Lower leg skin (tissue), 4 donors: ENCODE data around the gene UBAC2. TPM values are rescaled to one million over a fixed set of nuclear protein-coding genes. Genes with fewer than 3 reads are reported as not detected.
A peak's percentile ranks its signal among the peaks of the same experiment; 100 is the strongest.

Experiments
- DNase-seq, 2 donors: peaks; one replicate each; pipeline ENCODE4 v3.0.0-alpha.2; 2019; ENCODE audit warnings: low spot score in 2 of 2
- H3K4me3 ChIP-seq: fragments of 200-600 bp; sonication (generic); 2 replicates; pipeline ENCODE4 v1.5.1; 2017; ENCODE audit warnings: mild to moderate bottlenecking, low read depth; ENCODE audit not compliant: poor library complexity, severe bottlenecking
- POLR2A ChIP-seq, 2 donors: fragments of 450-650 bp; IDR thresholded peaks; one replicate each; pipeline ENCODE4 v1.6.1; 2016 to 2017; ENCODE audit warnings: antibody characterized with exemption in 2 of 2, mild to moderate bottlenecking in 1 of 2, moderate library complexity in 1 of 2
- WGBS, 2 donors: methylation state at CpG; one replicate each; pipeline ENCODE4 v1.1.5; 2018; 5-methylcytosine and 5-hydroxymethylcytosine counted together
- intact Hi-C: fragments of 100-400 bp; cut with DNase I; formaldehyde crosslinking; loops from one replicate; pipeline ENCODE4 v1.15.0; 2023; ENCODE audit warnings: low total_unique reads
- total RNA-seq, 4 donors: library from RNA; depleted of rRNA; stranded (reverse); fragments of >200 nt; gene quantifications; one replicate each; pipeline ENCODE4 v1.1.0, GENCODE V29; 2016
- TF ChIP-seq, protein P1 (sequence below), 3 donors: fragments of 450-650 bp; IDR thresholded peaks; one replicate each; pipeline ENCODE4 v1.5.1; 2016; ENCODE audit warnings: antibody characterized with exemption in 3 of 3, mild to moderate bottlenecking in 3 of 3, moderate library complexity in 2 of 3

Gene UBAC2
- total RNA-seq, 4 donors from 2014 or later = 94.8 to 125 (median 106) TPM

DNA sequence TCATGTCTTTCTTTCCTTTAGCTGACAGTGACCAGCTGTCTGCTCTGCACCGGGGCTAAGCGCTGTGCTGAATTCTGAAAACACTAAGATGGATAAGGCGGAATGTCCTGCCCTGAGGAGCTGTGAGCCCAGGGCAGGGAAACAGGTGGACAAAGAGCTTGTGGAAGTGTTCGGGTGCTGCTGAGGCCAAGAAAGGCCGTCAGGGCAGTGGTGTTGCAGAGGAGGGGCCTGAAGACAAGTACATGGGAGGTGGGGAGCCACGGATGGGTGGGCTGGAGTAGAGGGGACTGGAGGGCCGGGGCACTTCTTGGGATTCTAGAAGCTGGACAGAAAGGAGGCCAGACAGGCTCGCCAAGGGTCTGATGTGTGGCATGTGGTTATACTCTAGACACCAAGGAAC lies 172.8 kb downstream of the UBAC2 start:
- intact Hi-C loops = no loop called here
- DNase-seq = peak in 1 of 2 donors; percentile 61
- TF ChIP-seq, protein P1, sequence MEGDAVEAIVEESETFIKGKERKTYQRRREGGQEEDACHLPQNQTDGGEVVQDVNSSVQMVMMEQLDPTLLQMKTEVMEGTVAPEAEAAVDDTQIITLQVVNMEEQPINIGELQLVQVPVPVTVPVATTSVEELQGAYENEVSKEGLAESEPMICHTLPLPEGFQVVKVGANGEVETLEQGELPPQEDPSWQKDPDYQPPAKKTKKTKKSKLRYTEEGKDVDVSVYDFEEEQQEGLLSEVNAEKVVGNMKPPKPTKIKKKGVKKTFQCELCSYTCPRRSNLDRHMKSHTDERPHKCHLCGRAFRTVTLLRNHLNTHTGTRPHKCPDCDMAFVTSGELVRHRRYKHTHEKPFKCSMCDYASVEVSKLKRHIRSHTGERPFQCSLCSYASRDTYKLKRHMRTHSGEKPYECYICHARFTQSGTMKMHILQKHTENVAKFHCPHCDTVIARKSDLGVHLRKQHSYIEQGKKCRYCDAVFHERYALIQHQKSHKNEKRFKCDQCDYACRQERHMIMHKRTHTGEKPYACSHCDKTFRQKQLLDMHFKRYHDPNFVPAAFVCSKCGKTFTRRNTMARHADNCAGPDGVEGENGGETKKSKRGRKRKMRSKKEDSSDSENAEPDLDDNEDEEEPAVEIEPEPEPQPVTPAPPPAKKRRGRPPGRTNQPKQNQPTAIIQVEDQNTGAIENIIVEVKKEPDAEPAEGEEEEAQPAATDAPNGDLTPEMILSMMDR (IDR thresholded peaks at IDR 0.05) = no peak
- no peak for TF ChIP-seq POLR2A (IDR thresholded peaks at IDR 0.05)
- no peak overlapping the region for H3K4me3 ChIP-seq
- 88 to 91% methylated on average over 8 of the region's 8 CpGs for WGBS, 2 donors

DNA sequence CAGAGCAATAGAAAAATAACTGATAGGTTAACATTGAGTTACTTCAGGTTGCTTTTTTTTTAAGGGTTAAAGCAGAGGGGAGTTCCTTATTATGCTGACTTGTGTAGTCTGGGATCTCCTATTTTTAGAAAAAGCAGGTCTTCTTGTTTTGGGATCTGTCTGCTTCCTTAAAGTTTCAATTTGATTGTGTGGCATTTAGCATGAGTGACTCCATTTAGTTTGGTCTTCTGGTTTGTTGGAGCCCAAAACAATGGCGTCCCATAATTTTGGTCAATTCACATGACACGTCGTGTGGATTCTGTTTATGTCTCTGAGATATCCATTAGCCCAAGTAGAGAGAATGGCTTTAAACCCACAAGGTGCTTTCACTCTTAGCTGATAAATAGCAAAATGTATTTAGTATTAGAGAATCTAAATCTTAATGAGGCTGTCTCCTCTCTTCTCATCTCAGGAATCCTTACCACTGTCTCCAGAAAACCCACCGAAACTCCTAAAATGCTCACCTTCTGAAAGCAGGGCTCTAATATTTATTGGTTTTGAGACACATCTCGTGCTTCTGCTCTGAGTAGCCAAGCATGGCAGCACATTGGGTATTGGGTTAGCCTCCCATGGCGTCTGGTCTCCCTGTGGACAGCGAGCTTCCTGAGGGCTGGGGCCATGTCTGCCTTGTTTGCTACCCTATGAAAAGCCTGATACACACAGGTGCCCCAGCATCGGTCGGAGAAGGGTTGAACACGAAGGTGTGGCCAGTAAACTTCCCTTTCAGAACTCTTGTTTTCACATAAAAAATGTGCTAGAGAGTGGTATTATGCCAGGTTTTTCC lies 173.7 kb downstream of the UBAC2 start:
- 96 to 97% methylated on average over 10 of the region's 10 CpGs for WGBS, 2 donors
- intact Hi-C loops = no loop called here
- TF ChIP-seq, protein P1 (IDR thresholded peaks at IDR 0.05) = no peak
- no peak for TF ChIP-seq POLR2A (IDR thresholded peaks at IDR 0.05)
- no peak overlapping the region for H3K4me3 ChIP-seq
- peak in 1 of 2 donors; percentile 48 for DNase-seq

DNA sequence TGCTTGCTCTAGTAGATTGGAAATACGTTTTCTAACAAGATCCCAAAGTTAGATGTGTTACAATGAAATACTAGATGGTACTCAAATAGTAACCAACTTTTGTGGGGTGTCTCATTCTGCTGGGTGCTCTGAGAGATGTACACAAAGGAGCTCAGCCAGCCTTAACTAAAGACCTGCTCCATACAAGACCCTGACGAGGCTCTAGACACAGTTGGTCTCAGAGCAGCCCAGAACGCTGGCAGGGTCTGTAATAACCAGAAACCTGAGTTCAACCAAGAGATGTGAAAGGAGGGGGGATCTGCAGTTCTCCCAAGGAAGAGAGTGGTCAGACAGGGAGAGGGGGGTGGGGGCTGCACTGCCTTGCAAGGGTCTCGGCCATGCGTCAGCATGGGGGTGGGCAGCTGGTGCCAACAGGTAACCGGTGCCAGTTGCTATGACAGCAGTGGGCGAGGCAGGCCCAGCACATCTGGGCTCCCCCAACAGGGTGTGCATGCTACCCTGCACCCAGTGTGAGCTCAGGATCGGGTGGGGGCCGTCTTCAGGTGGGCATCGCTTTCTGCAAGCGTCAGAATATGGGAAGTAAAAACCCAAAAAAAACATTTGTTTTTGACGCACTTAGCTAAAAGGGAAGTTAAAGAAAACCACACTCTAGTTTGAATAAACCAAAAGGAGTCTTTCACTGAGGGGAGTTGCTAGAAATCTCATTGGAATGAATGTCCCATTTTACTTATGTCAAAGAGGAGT lies 174.5 kb downstream of the UBAC2 start:
- intact Hi-C loops = no loop called here
- TF ChIP-seq POLR2A (IDR thresholded peaks at IDR 0.05) = no peak
- TF ChIP-seq, protein P1 (IDR thresholded peaks at IDR 0.05) = no peak
- H3K4me3 ChIP-seq = no peak overlapping the region
- peak in 1 of 2 donors; percentile 84 for DNase-seq
- 80 to 82% methylated on average over 12 of the region's 12 CpGs for WGBS, 2 donors

DNA sequence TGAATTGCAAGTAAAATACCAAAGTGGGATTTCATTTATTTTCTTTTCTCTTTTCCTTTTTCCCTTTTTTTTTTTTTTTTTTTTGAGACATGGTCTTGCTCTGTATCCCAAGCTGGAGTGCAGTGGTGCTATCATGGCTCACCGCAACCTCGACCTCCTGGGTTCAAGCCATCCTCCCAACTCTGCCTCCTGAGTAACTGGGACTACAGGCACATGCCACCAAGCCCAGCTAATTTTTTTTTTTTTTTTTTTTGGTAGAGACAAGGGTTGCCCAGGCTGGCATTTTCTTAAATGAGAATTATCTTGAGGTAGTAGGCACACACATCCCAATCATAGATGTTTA lies 175.1 kb downstream of the UBAC2 start:
- intact Hi-C loops = no loop called here
- WGBS, 2 donors = 85 to 93% methylated on average over 2 of the region's 2 CpGs
- TF ChIP-seq, protein P1 (IDR thresholded peaks at IDR 0.05) = no peak
- no peak for TF ChIP-seq POLR2A (IDR thresholded peaks at IDR 0.05)

DNA sequence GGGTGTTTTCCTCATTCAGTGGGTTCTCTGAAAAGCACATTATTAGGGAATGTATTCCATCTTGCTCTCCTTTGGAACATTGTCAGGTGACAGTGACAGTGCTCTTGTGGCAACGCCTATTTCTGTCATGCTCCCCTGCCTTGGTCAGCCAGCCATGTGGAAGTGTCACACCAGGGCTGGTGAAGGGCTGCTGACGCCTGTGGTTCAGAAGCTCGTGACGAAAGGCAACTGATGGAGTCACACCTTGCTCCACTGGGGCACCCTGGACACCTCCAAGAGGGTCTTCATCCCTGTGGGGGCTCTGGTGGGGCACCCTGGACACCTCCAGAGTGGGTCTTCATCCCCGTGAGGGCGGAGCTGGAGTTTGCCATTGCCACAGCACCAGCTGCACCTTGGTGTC lies 175.5 kb downstream of the UBAC2 start:
- intact Hi-C loops = no loop called here
- TF ChIP-seq, protein P1 (IDR thresholded peaks at IDR 0.05) = no peak
- no peak for TF ChIP-seq POLR2A (IDR thresholded peaks at IDR 0.05)
- H3K4me3 ChIP-seq = no peak overlapping the region
- 94 to 99% methylated on average over 4 to 6 of the region's 6 CpGs for WGBS, 2 donors
- peak; percentile 35 to 79 for DNase-seq

More for the DNA sequence above, 175.1 kb downstream of the UBAC2 start:
- no peak overlapping the region for H3K4me3 ChIP-seq
- peak in 1 of 2 donors; percentile 72 for DNase-seq
